B cell (primary cell): Measurements from ENCODE around the gene SGCD. TPM values are rescaled to one million over a fixed set of nuclear protein-coding genes. Genes with fewer than 3 reads are reported as not detected.

Source experiments
- ATAC-seq: fragments of 200-7000 bp; cut with Tn5 transposase; one replicate; pipeline ENCODE4 v1.10.0; 2021; ENCODE audit warnings: low read depth, mild to moderate bottlenecking, moderate number of reproducible peaks, moderate library complexity
- CTCF ChIA-PET: fragments of 350-600 bp; sonication (Branson Sonifier 250); formaldehyde crosslinking; loops from one replicate; lab custom pipeline; 2021; ENCODE audit warnings: antibody characterized with exemption, inconsistent platforms; lab: Charles Lee
- POLR2A ChIA-PET: fragments of 350-600 bp; sonication (Branson Sonifier 250); formaldehyde crosslinking; loops from one replicate; lab custom pipeline; 2021; ENCODE audit warnings: antibody characterized with exemption; lab: Charles Lee
- DNase-seq: peaks from one replicate; pipeline ENCODE4 v3.0.0; 2013
- H2AFZ ChIP-seq: 2 replicates; pipeline ENCODE4 v1.6.1; 2012; ENCODE audit warnings: mild to moderate bottlenecking, low read depth, low read length; ENCODE audit not compliant: insufficient read depth, poor library complexity, severe bottlenecking
- H3K27ac ChIP-seq, 2 donors: 1 replicate in 1 of 2; 2 replicates in 1 of 2; pipeline ENCODE4 v1.5.1; 2012 to 2013; ENCODE audit warnings: low read length in 2 of 2, mild to moderate bottlenecking in 2 of 2, moderate library complexity in 1 of 2
- H3K27me3 ChIP-seq, 4 experiments: fragments of 200-600 bp in 1 of 4; sonication (generic) in 1 of 4; replicated peaks in 1 of 4; 1 replicate in 2 of 4; 2 replicates in 2 of 4; pipeline versions ENCODE4 v1.6.1 to v1.7.0; 2013 to 2016; ENCODE audit warnings: low read length in 3 of 4, mild to moderate bottlenecking in 2 of 4, mixed read lengths in 1 of 4, moderate library complexity in 1 of 4; ENCODE audit not compliant: insufficient read depth in 4 of 4, control insufficient read depth in 3 of 4; ENCODE audit errors: control extremely low read depth in 1 of 4
- H3K36me3 ChIP-seq, 2 experiments: replicated peaks in 1 of 2; 1 replicate in 1 of 2; 2 replicates in 1 of 2; pipeline versions ENCODE4 v1.6.1 to v1.7.1; 2013; ENCODE audit warnings: low read length in 1 of 2; ENCODE audit not compliant: insufficient read depth in 2 of 2, control insufficient read depth in 1 of 2; ENCODE audit errors: control extremely low read depth in 1 of 2, extremely low read depth in 1 of 2
- H3K4me1 ChIP-seq, 2 donors: fragments of 200-600 bp in 1 of 2; sonication (generic) in 1 of 2; 1 replicate in 1 of 2; 2 replicates in 1 of 2; pipeline versions ENCODE4 v1.5.1 to v1.6.1; 2013 to 2017; ENCODE audit warnings: low read length in 2 of 2; ENCODE audit not compliant: control insufficient read depth in 2 of 2, insufficient read depth in 2 of 2
- H3K4me2 ChIP-seq: replicated peaks from 2 replicates; pipeline ENCODE3; 2012; ENCODE audit warnings: mild to moderate bottlenecking, low read depth, low read length; ENCODE audit not compliant: poor library complexity, severe bottlenecking
- H3K4me3 ChIP-seq, 5 experiments: fragments of 200-600 bp in 1 of 5; sonication (generic) in 1 of 5; 1 replicate in 3 of 5; 2 replicates in 2 of 5; pipeline versions ENCODE4 v1.5.1 to v1.7.0; 2011 to 2016; ENCODE audit warnings: low read length in 4 of 5, mild to moderate bottlenecking in 4 of 5, low read depth in 2 of 5, control low read depth in 1 of 5, moderate library complexity in 1 of 5; ENCODE audit not compliant: insufficient read depth in 1 of 5; ENCODE audit errors: control extremely low read depth in 1 of 5, extremely low read depth in 1 of 5
- H3K79me2 ChIP-seq: fragments of 200-600 bp; sonication (generic); one replicate; pipeline ENCODE4 v1.6.0; 2016; ENCODE audit warnings: low read length; ENCODE audit not compliant: control insufficient read depth, insufficient read depth
- H3K9ac ChIP-seq: fragments of 200-600 bp; sonication (generic); 2 replicates; pipeline ENCODE4 v1.6.1; 2017; ENCODE audit warnings: mild to moderate bottlenecking, low read length, moderate library complexity
- H3K9me3 ChIP-seq, 3 donors: one replicate each; pipeline versions ENCODE4 v1.6.1 to v1.7.1; 2013; ENCODE audit warnings: low read length in 2 of 3; ENCODE audit not compliant: control insufficient read depth in 2 of 3, insufficient read depth in 1 of 3; ENCODE audit errors: control extremely low read depth in 1 of 3
- H4K20me1 ChIP-seq: 2 replicates; pipeline ENCODE4 v1.6.0; 2012; ENCODE audit warnings: mild to moderate bottlenecking, low read length; ENCODE audit not compliant: insufficient read depth, control insufficient read depth, poor library complexity, severe bottlenecking
- H3K27ac Mint-ChIP-seq: one replicate; pipeline ENCODE4 v1.8.0; 2021; ENCODE audit warnings: mixed read lengths
- H3K27me3 Mint-ChIP-seq: one replicate; pipeline ENCODE4 v1.8.0; 2021; ENCODE audit warnings: mixed read lengths
- H3K4me1 Mint-ChIP-seq: one replicate; pipeline ENCODE4 v1.8.0; 2021; ENCODE audit warnings: mixed read lengths
- H3K4me3 Mint-ChIP-seq: one replicate; pipeline ENCODE4 v1.8.0; 2021; ENCODE audit warnings: mixed read lengths
- H3K9me3 Mint-ChIP-seq: one replicate; pipeline ENCODE4 v1.8.0; 2022; ENCODE audit warnings: mixed read lengths; ENCODE audit not compliant: insufficient read depth
- CTCF ChIP-seq: fragments of 200-600 bp; IDR thresholded peaks from one replicate; pipeline ENCODE4 v1.8.0; 2022; ENCODE audit warnings: antibody characterized with exemption, mild to moderate bottlenecking
- EZH2 ChIP-seq: IDR thresholded peaks from 2 replicates; pipeline ENCODE4 v1.6.1; 2012; ENCODE audit warnings: borderline replicate concordance, low read depth, mild to moderate bottlenecking, moderate library complexity, low read length; ENCODE audit not compliant: insufficient read depth, poor library complexity, severe bottlenecking
- WGBS: methylation state at CpG from one replicate; pipeline ENCODE4 v1.1.5; 2013; ENCODE audit warnings: missing lambda C conversion rate; ENCODE audit not compliant: insufficient coverage; 5-methylcytosine and 5-hydroxymethylcytosine counted together
- intact Hi-C: fragments of 100-400 bp; cut with micrococcal nuclease; formaldehyde crosslinking; loops from one replicate; pipeline ENCODE4 v1.10.0; 2022
- polyA plus RNA-seq: library from polyadenylated mRNA; depleted of rRNA; stranded (reverse); fragments of >200 nt; gene quantifications from 2 replicates; pipeline ENCODE4 v1.2.3, GENCODE V29; 2012
- total RNA-seq, 2 donors: library from RNA; stranded (reverse); fragments of 120-200 nt in 1 of 2; gene quantifications; 1 replicate in 1 of 2; 2 replicates in 1 of 2; pipeline versions ENCODE4 v1.2.3 to v1.2.4, GENCODE V29; 2013 to 2022

The SGCD gene
- total and polyA plus RNA-seq, 2 donors (not counting 1 experiment from before 2014, with no cell fraction given): not detected

GRCh38 chr5:156686796-156687195 lies 359.8 kb downstream of the SGCD start:
- ChIA-PET POLR2A (no interaction called here), CTCF (no interaction called here)
- H3K27me3 ChIP-seq: peaks cover 0 to 5% (median 0%) of the 10 kb centered on the region in 4 experiments
- H3K4me2 ChIP-seq: no peak overlapping the region
- no peak overlapping the region for H3K4me3 ChIP-seq
- 47% methylated on average over 3 of the region's 4 CpGs for WGBS
- H3K9me3 Mint-ChIP-seq: no peaks in the 10 kb centered on the region
- no peak overlapping the region for H3K27ac ChIP-seq
- no peaks in the 10 kb centered on the region for H3K4me1 ChIP-seq
- no peaks in the 10 kb centered on the region for H3K4me1 Mint-ChIP-seq
- H4K20me1 ChIP-seq: no peaks in the 10 kb centered on the region
- intact Hi-C loops: no loop called here
- H3K27ac Mint-ChIP-seq: no peak overlapping the region
- no peaks in the 10 kb centered on the region for H3K9me3 ChIP-seq
- no peaks in the 10 kb centered on the region for H3K36me3 ChIP-seq
- H2AFZ ChIP-seq: no peak overlapping the region
- peaks cover 32% of the 10 kb centered on the region for H3K27me3 Mint-ChIP-seq
- H3K9ac ChIP-seq: no peak overlapping the region
- no peak for ATAC-seq
- TF ChIP-seq CTCF (no peak), EZH2 (no peak)
- no peaks in the 10 kb centered on the region for H3K79me2 ChIP-seq
- DNase-seq: no peak
- H3K4me3 Mint-ChIP-seq: no peak overlapping the region

- Histone ChIP-seq H3K27me3 (peaks cover 0 to 5% (median 0%) of the 10 kb centered on the region in 4 experiments), H2AFZ (no peak overlapping the region), H3K27ac (no peak overlapping the region), H3K4me3 (no peak overlapping the region), H3K9me3 (no peaks in the 10 kb centered on the region), H4K20me1 (no peaks in the 10 kb centered on the region), H3K36me3 (no peaks in the 10 kb centered on the region), H3K9ac (no peak overlapping the region), H3K4me1 (no peaks in the 10 kb centered on the region), H3K4me2 (no peak overlapping the region), H3K79me2 (no peaks in the 10 kb centered on the region)
- Mint-ChIP-seq H3K4me1 (no peaks in the 10 kb centered on the region), H3K9me3 (no peaks in the 10 kb centered on the region), H3K4me3 (no peak overlapping the region), H3K27ac (no peak overlapping the region), H3K27me3 (peaks cover 34% of the 10 kb centered on the region)
- 73% methylated on average over 7 of the region's 8 CpGs for WGBS
- DNase-seq: no peak
- ChIA-PET POLR2A (no interaction called here), CTCF (no interaction called here)
- no peak for ATAC-seq
- intact Hi-C loops: no loop called here
- TF ChIP-seq CTCF (no peak), EZH2 (no peak)
Observed at GRCh38 chr5:156687514-156687913, 360.6 kb downstream of the SGCD start.
